ENCODE measurements around the gene RUNDC1.

GRCh38 chr17:42971589-42971988 lies 8.8 kb upstream of the RUNDC1 start:
- TF ChIP-seq EZH2 (IDR thresholded peaks at IDR 0.05; ENCODE audit: low read length, missing control alignments) (no peak), CTCF (conservative IDR thresholded peaks at IDR 0.05 in 1 of 2, IDR thresholded peaks at IDR 0.05 in 1 of 2; ENCODE audit: low read depth in 1 of 2, low read length in 2 of 2) (no peak)
